Measurements from ENCODE around the gene SLC7A1. TPM values are rescaled to one million over a fixed set of nuclear protein-coding genes. Genes with fewer than 3 reads are reported as not detected.

The SLC7A1 gene
- total RNA-seq, 2 donors from 2014 or later, result 191 to 193 TPM

- Mint-ChIP-seq H3K36me3 (ENCODE audit: insufficient read depth in 2 of 2) (peaks cover 0 to 11% of the 10 kb centered on the region in 2 donors), H3K27me3 (ENCODE audit: low read depth) (no peaks in the 10 kb centered on the region), H3K27ac (no peak overlapping the region), H3K4me1 (ENCODE audit: low read depth) (peaks cover 65% of the 10 kb centered on the region), H3K9me3 (no peaks in the 10 kb centered on the region), H3K4me3 (no peak overlapping the region)
- ATAC-seq (replicated peaks in 1 of 2) (no peak), DNase-seq (no peak)
These were observed 17.0 kb downstream of the SLC7A1 start for GRCh38 chr13:29578300-29579085.

GRCh38 chr13:29577136-29578051 lies 18.1 kb downstream of the SLC7A1 start:
- Mint-ChIP-seq H3K4me3 (no peak overlapping the region), H3K9me3 (no peaks in the 10 kb centered on the region), H3K4me1 (ENCODE audit: low read depth) (peaks cover 54% of the 10 kb centered on the region), H3K27ac (no peak overlapping the region), H3K27me3 (ENCODE audit: low read depth) (no peaks in the 10 kb centered on the region), H3K36me3 (ENCODE audit: insufficient read depth in 2 of 2) (peaks cover 0 to 11% of the 10 kb centered on the region in 2 donors)
- DNase-seq, result no peak
- ATAC-seq (replicated peaks in 1 of 2), result no peak

- no peak overlapping the region for H3K4me3 Mint-ChIP-seq
- DNase-seq, result no peak
- no peak overlapping the region for H3K27ac Mint-ChIP-seq
- peaks cover 51% of the 10 kb centered on the region for H3K4me1 Mint-ChIP-seq (ENCODE audit: low read depth)
- no peak for ATAC-seq (replicated peaks in 1 of 2)
- H3K27me3 Mint-ChIP-seq (ENCODE audit: low read depth), result no peaks in the 10 kb centered on the region
- H3K9me3 Mint-ChIP-seq, result no peaks in the 10 kb centered on the region
- peaks cover 0 to 8% of the 10 kb centered on the region in 2 donors for H3K36me3 Mint-ChIP-seq (ENCODE audit: insufficient read depth in 2 of 2)
These were observed 18.9 kb downstream of the SLC7A1 start for GRCh38 chr13:29576581-29576980.

- Mint-ChIP-seq H3K9me3 (no peaks in the 10 kb centered on the region), H3K4me3 (no peak overlapping the region), H3K27ac (no peak overlapping the region), H3K4me1 (ENCODE audit: low read depth) (peaks cover 45% of the 10 kb centered on the region), H3K36me3 (ENCODE audit: insufficient read depth in 2 of 2) (peaks cover 0 to 12% of the 10 kb centered on the region in 2 donors), H3K27me3 (ENCODE audit: low read depth) (no peaks in the 10 kb centered on the region)
- no peak for DNase-seq
- no peak for ATAC-seq (replicated peaks in 1 of 2)
These were observed 20.4 kb downstream of the SLC7A1 start for GRCh38 chr13:29575098-29575497.

- H3K36me3 Mint-ChIP-seq (ENCODE audit: insufficient read depth in 2 of 2), result peaks cover 0 to 15% of the 10 kb centered on the region in 2 donors
- H3K4me1 Mint-ChIP-seq (ENCODE audit: low read depth), result peaks cover 41% of the 10 kb centered on the region
- H3K27me3 Mint-ChIP-seq (ENCODE audit: low read depth), result no peaks in the 10 kb centered on the region
- H3K27ac Mint-ChIP-seq, result no peak overlapping the region
- no peak overlapping the region for H3K4me3 Mint-ChIP-seq
- no peak for DNase-seq
- ATAC-seq (replicated peaks in 1 of 2), result no peak
- no peaks in the 10 kb centered on the region for H3K9me3 Mint-ChIP-seq
These were observed 22.3 kb downstream of the SLC7A1 start for GRCh38 chr13:29573190-29573589.

- peaks cover 0 to 15% of the 10 kb centered on the region in 2 donors for H3K36me3 Mint-ChIP-seq (ENCODE audit: insufficient read depth in 2 of 2)
- peaks cover 39% of the 10 kb centered on the region for H3K4me1 Mint-ChIP-seq (ENCODE audit: low read depth)
- no peak overlapping the region for H3K4me3 Mint-ChIP-seq
- H3K27ac Mint-ChIP-seq, result no peak overlapping the region
- no peaks in the 10 kb centered on the region for H3K27me3 Mint-ChIP-seq (ENCODE audit: low read depth)
- ATAC-seq (replicated peaks in 1 of 2), result no peak
- DNase-seq, result no peak
- H3K9me3 Mint-ChIP-seq, result no peaks in the 10 kb centered on the region
These were observed 22.9 kb downstream of the SLC7A1 start for GRCh38 chr13:29572575-29572974.

- H3K4me1 Mint-ChIP-seq (ENCODE audit: low read depth), result peaks cover 42% of the 10 kb centered on the region
These were observed 23.5 kb downstream of the SLC7A1 start for GRCh38 chr13:29571876-29572570.

GRCh38 chr13:29570051-29570654 lies 25.3 kb downstream of the SLC7A1 start:
- Mint-ChIP-seq H3K4me1 (ENCODE audit: low read depth) (peaks cover 53% of the 10 kb centered on the region), H3K9me3 (no peaks in the 10 kb centered on the region), H3K27ac (no peak overlapping the region), H3K36me3 (ENCODE audit: insufficient read depth in 2 of 2) (peaks cover 0 to 8% of the 10 kb centered on the region in 2 donors), H3K4me3 (no peak overlapping the region), H3K27me3 (ENCODE audit: low read depth) (no peaks in the 10 kb centered on the region)
- ATAC-seq (replicated peaks in 1 of 2) (no peak), DNase-seq (no peak)

More at GRCh38 chr13:29571876-29572570, 23.5 kb downstream of the SLC7A1 start:
- no peak for DNase-seq
- no peak for ATAC-seq (replicated peaks in 1 of 2)
- H3K36me3 Mint-ChIP-seq (ENCODE audit: insufficient read depth in 2 of 2), result peaks cover 0 to 15% of the 10 kb centered on the region in 2 donors
- no peaks in the 10 kb centered on the region for H3K27me3 Mint-ChIP-seq (ENCODE audit: low read depth)
- no peak overlapping the region for H3K4me3 Mint-ChIP-seq
- H3K9me3 Mint-ChIP-seq, result no peaks in the 10 kb centered on the region
- H3K27ac Mint-ChIP-seq, result no peak overlapping the region

GRCh38 chr13:29569253-29570050 lies 26.0 kb downstream of the SLC7A1 start:
- H3K27me3 Mint-ChIP-seq (ENCODE audit: low read depth), result no peaks in the 10 kb centered on the region
- ATAC-seq (replicated peaks in 1 of 2) (no peak), DNase-seq (no peak)
- no peak overlapping the region for H3K27ac Mint-ChIP-seq
- peaks cover 58% of the 10 kb centered on the region for H3K4me1 Mint-ChIP-seq (ENCODE audit: low read depth)
- no peaks in the 10 kb centered on the region for H3K9me3 Mint-ChIP-seq
- H3K36me3 Mint-ChIP-seq (ENCODE audit: insufficient read depth in 2 of 2), result peaks cover 0 to 8% of the 10 kb centered on the region in 2 donors
- no peak overlapping the region for H3K4me3 Mint-ChIP-seq

- Mint-ChIP-seq H3K36me3 (ENCODE audit: insufficient read depth in 2 of 2) (peaks cover 0 to 8% of the 10 kb centered on the region in 2 donors), H3K27me3 (ENCODE audit: low read depth) (no peaks in the 10 kb centered on the region), H3K4me3 (no peak overlapping the region), H3K9me3 (no peaks in the 10 kb centered on the region), H3K27ac (no peak overlapping the region), H3K4me1 (ENCODE audit: low read depth) (peaks cover 58% of the 10 kb centered on the region)
- DNase-seq (no peak), ATAC-seq (replicated peaks in 1 of 2) (no peak)
These were observed 26.8 kb downstream of the SLC7A1 start for GRCh38 chr13:29568731-29569130.

GRCh38 chr13:29567411-29567810 lies 28.1 kb downstream of the SLC7A1 start:
- no peak overlapping the region for H3K27ac Mint-ChIP-seq
- DNase-seq (no peak), ATAC-seq (replicated peaks in 1 of 2) (no peak)
- no peaks in the 10 kb centered on the region for H3K27me3 Mint-ChIP-seq (ENCODE audit: low read depth)
- H3K4me1 Mint-ChIP-seq (ENCODE audit: low read depth), result peaks cover 68% of the 10 kb centered on the region
- peaks cover 0 to 8% of the 10 kb centered on the region in 2 donors for H3K36me3 Mint-ChIP-seq (ENCODE audit: insufficient read depth in 2 of 2)
- H3K9me3 Mint-ChIP-seq, result no peaks in the 10 kb centered on the region
- H3K4me3 Mint-ChIP-seq, result no peak overlapping the region

GRCh38 chr13:29566206-29566605 lies 29.3 kb downstream of the SLC7A1 start:
- Mint-ChIP-seq H3K4me3 (no peak overlapping the region), H3K27ac (peak overlapping the region; percentile 25), H3K27me3 (ENCODE audit: low read depth) (no peaks in the 10 kb centered on the region), H3K36me3 (ENCODE audit: insufficient read depth in 2 of 2) (peaks cover 0 to 8% of the 10 kb centered on the region in 2 donors), H3K4me1 (ENCODE audit: low read depth) (peaks cover 60% of the 10 kb centered on the region), H3K9me3 (no peaks in the 10 kb centered on the region)
- DNase-seq (no peak), ATAC-seq (replicated peaks in 1 of 2) (no peak)
